GM19328 (cell line): ENCODE results near the gene AGXT.

Experiments used
- ATAC-seq: cut with Tn5 transposase; IDR thresholded peaks from one replicate; pipeline ENCODE4 v1.9.1; 2021; ENCODE audit warnings: mild to moderate bottlenecking, moderate library complexity; ENCODE audit not compliant: unreplicated experiment

AGXT gene

DNA sequence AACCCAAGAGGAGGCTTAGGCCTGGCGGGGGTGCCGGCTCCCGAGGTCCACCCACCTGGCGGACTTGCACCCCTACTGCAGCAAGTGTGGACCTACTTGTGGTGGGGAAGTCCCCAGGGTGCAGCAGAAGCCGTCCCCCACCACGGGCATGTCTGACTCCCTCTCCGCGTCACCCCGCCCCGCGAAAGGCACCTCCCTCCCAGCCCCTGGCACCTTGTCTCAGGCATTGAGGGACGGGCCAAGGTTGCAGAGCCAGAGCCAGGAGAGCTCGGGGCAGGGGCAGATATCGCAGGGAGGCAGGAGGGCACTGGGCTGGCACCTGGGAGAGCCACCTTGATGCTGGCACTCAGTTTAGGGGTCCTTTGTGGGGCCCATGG is 56.6 kb downstream of the AGXT start:
- ATAC-seq: no peak

GRCh38 chr2:240925568-240926515 is 57.2 kb downstream of the AGXT start:
- ATAC-seq: no peak

DNA sequence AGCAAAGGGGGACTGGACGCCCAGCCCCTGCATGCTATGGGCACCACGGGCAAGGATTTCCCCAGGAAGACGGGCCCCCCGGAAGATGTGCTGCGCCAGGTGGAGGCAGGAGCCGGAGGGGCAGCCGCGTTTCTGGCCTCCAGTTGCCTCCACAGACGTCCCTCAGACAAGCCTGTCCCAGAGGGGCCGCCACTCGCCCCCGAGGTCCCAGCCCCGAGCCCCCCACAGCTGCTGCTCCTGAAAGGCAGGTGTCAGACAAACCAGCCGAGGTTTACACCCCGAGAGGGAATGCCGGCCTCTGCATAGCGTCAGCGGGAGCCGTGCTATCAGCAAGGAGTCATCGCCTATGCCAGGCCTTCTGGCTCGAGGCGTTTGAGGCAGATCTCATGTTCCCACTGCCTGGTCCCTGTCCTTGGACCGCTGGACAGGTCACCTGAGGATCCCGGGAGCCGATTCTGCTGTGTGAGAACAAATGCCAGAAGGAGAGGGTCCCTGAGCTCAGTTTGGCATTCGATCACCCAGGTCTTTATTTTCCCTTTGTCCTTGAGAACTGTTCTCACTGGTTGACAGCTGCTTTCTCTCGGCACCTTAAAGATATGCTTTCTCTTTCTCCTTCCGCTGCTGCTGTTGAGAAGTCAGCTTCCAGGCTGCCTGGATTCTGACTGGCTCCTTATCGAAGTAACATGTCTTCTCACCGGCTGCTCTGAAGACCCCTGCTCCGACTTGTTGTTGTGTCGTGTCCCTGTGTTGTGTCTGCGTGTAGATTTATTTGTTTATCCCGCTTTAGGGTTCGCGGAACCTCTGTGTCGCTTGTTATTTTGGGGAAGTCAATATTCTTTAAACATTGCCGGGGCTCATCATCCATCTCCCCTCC is 58.1 kb downstream of the AGXT start:
- no peak for ATAC-seq

DNA sequence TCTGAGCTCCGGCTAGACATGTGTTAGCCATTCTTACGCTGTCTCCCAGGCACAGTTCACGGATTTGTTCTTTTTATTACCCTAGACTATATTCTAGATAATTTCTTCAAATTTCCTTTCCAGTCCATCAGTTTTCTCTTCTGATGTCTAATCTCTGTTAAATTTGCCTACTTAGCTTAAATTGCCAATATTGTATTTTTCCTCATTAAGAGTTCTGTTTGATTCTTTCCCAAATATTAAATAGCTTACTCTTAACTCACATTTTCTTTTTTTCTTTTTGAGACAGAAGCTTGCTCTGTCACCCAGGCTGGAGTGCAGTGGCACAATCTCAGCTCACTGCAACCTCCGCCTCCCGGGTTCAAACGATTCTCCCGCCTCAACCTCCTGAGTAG is 58.8 kb downstream of the AGXT start:
- no peak for ATAC-seq

DNA sequence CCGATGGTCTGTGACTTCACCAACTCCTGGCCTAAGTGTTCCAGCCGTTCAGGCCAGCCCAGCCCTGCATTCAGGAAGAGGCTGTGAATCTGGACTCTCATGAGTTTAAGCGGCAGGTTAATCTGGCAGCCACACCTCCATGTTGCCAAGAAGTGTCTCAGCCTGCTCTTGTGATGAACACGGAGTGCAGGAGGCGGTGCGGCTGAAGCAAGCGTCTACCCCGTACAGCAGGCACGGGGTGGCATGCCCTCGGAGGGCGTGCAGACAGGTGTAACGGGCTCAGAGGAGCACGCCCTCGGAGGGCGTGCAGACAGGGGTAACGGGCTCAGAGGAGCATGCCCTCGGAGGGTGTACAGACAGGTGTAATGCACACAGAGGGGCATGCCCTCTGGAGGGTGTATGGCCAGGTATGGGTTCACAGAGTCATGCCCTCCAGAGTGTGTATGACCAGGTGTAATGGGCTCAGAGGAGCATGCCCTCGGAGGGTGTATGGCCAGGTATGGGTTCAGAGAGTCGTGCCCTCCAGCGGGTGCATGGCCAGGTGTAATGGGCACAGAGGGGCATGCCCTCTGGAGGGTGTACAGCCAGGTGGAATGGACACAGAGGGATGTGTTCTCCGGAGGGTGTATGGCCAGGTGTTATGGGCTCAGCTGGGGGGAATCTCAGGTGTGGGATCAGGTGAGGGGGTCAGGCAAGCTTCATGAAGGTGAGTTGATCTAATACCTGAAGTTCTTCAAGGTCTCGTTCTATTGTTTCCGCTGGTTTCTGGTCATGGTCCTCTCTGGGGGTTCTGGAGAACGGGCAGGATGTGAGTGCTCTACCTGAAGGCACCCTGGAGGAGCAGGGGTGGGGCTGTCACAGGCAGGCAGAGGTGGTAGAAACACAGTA is 60.1 kb downstream of the AGXT start:
- no peak for ATAC-seq

DNA sequence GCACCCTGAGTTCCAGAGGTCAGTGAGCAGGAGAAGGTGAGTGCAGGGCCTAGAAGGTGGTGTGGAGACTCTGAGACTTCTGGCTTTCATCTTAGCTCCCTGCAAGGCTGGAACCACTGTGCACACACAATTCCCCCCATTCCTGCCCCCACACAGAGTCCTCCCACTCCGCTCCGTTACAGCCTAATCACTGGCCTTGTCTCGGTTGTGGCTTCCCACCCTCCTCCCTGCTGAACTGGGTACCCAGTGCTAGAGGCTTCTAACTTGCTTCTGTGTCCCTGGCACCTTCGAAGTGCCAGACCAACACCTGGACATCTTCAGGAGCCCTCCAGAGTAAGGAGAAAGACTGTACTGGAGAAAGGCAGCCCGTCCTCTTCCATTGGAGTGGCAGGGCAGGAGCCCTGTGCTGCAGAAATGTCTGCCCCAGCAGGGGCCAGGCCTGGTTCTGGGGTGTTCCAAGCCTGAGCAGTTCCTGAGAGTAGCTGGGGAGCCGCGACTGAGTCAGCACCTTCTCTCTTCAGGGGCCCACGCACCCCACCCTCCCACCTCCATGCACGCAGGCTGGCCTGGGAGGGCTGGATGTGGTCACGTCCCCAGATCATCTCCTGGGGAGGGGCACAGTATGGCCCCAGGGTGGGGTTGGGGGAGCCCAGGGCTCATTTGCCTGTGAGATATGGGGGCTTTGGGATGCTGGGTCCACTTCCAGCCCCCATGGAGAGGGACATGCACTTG is 60.9 kb downstream of the AGXT start:
- ATAC-seq: no peak
